HCT116 (cell line): ENCODE data around the gene CAST. TPM values are rescaled to one million over a fixed set of nuclear protein-coding genes. Genes with fewer than 3 reads are reported as not detected.

Source experiments
- ATAC-seq: fragments of 200-7000 bp; cut with Tn5 transposase; 2 replicates; pipeline ENCODE4 v1.9.1; 2020; ENCODE audit warnings: mild to moderate bottlenecking, moderate library complexity
- BruUV-seq: library from RNA; stranded (reverse); fragments of 400-500 nt; replicated peaks from 2 replicates; lab custom pipeline; 2021; lab: Mats Ljungman, UMichigan
- CTCF ChIA-PET: fragments of 300-600 bp; sonication (Branson Sonifier 250); formaldehyde crosslinking; loops from one replicate; lab custom pipeline; 2021; ENCODE audit warnings: antibody characterized with exemption; lab: Charles Lee
- POLR2A ChIA-PET: fragments of 300-600, 350-600 bp; sonication (Branson Sonifier 250); formaldehyde crosslinking; loops from one replicate; lab custom pipeline; 2021; ENCODE audit warnings: antibody characterized with exemption; lab: Charles Lee
- RAD21 ChIA-PET, 2 experiments: fragments of 300-600 bp; sonication (Branson Sonifier 250); formaldehyde crosslinking; loops; one replicate each; lab custom pipeline; 2023; ENCODE audit warnings: low total read pairs in 2 of 2; ENCODE audit not compliant: uncharacterized antibody in 2 of 2, unreplicated experiment in 2 of 2, low non-redundant PET in 1 of 2; lab: Charles Lee
- DNase-seq: peaks from one replicate; pipeline ENCODE4 v3.0.0-alpha.2; 2010; ENCODE audit warnings: low read depth, low spot score
- H2AFZ ChIP-seq: fragments of 200-600 bp; shearing (Covaris generic), sonication (generic); 2 replicates; pipeline ENCODE4 v1.6.1; 2017; ENCODE audit warnings: low read depth, mixed run types, mixed read lengths, antibody characterized with exemption, low read length; ENCODE audit not compliant: poor library complexity, severe bottlenecking
- H3K27ac ChIP-seq: 2 replicates; pipeline ENCODE4 v1.5.1; 2012; ENCODE audit warnings: low read depth, low read length
- H3K27me3 ChIP-seq: fragments of 200-600 bp; sonication (generic); 2 replicates; pipeline ENCODE4 v1.6.1; 2016; ENCODE audit warnings: mixed run types, low read length, mixed read lengths; ENCODE audit not compliant: insufficient read depth
- H3K36me3 ChIP-seq, 2 experiments: fragments of 200-500 bp in 1 of 2; fragments of 200-600 bp in 1 of 2; sonication (Bioruptor generic) in 1 of 2; sonication (generic) in 1 of 2; 2 replicates each; pipeline versions ENCODE4 v1.5.1 to v1.6.1; 2014 to 2016; ENCODE audit warnings: low read length in 2 of 2, inconsistent platforms in 1 of 2, mixed read lengths in 1 of 2, mixed run types in 1 of 2; ENCODE audit not compliant: insufficient read depth in 2 of 2, control insufficient read depth in 1 of 2
- H3K4me1 ChIP-seq, 2 experiments: fragments of 200-600 bp in 1 of 2; sonication (generic) in 1 of 2; 2 replicates each; pipeline versions ENCODE4 v1.5.1 to v1.6.1; 2012 to 2017; ENCODE audit warnings: low read length in 2 of 2, inconsistent platforms in 1 of 2, mild to moderate bottlenecking in 1 of 2, mixed read lengths in 1 of 2, mixed run types in 1 of 2, moderate library complexity in 1 of 2; ENCODE audit not compliant: insufficient read depth in 2 of 2, control insufficient read depth in 1 of 2
- H3K4me2 ChIP-seq: fragments of 200-600 bp; sonication (generic); 2 replicates; pipeline ENCODE4 v1.6.1; 2017; ENCODE audit warnings: mixed run types, low read length, mixed read lengths
- H3K4me3 ChIP-seq, 2 experiments: fragments of 200-600 bp in 1 of 2; sonication (generic) in 1 of 2; replicated peaks in 1 of 2; 2 replicates each; pipeline ENCODE4 v1.5.1; 2011 to 2016; ENCODE audit warnings: low read length in 2 of 2, control low read depth in 1 of 2, low read depth in 1 of 2, mild to moderate bottlenecking in 1 of 2, mixed read lengths in 1 of 2, mixed run types in 1 of 2
- H3K79me2 ChIP-seq: fragments of 200-600 bp; sonication (generic); 2 replicates; pipeline ENCODE4 v1.6.1; 2017; ENCODE audit warnings: mild to moderate bottlenecking, mixed run types, low read length, moderate library complexity, mixed read lengths; ENCODE audit not compliant: insufficient read depth
- H3K9ac ChIP-seq: fragments of 200-600 bp; sonication (generic); 2 replicates; pipeline ENCODE4 v1.6.1; 2016; ENCODE audit warnings: low read length, mixed read lengths
- H3K9me2 ChIP-seq: fragments of 200-600 bp; sonication (generic), shearing (Covaris generic); 2 replicates; pipeline ENCODE4 v1.6.1; 2017; ENCODE audit warnings: mixed run types, mild to moderate bottlenecking, moderate library complexity; ENCODE audit not compliant: insufficient read depth
- H3K9me3 ChIP-seq, 2 experiments: fragments of 200-500 bp in 1 of 2; fragments of 200-600 bp in 1 of 2; sonication (Bioruptor generic) in 1 of 2; sonication (generic) in 1 of 2; 2 replicates each; pipeline ENCODE4 v1.6.1; 2014 to 2017; ENCODE audit warnings: low read length in 2 of 2, mixed read lengths in 2 of 2, inconsistent platforms in 1 of 2, low read depth in 1 of 2, mild to moderate bottlenecking in 1 of 2, mixed run types in 1 of 2, moderate library complexity in 1 of 2; ENCODE audit not compliant: control insufficient read depth in 1 of 2, insufficient read depth in 1 of 2
- H4K20me1 ChIP-seq: fragments of 200-600 bp; sonication (generic), shearing (Covaris generic); 2 replicates; pipeline ENCODE4 v1.6.1; 2017; ENCODE audit warnings: mixed run types, mild to moderate bottlenecking, moderate library complexity; ENCODE audit not compliant: insufficient read depth
- CBX3 ChIP-seq: IDR thresholded peaks from 2 replicates; pipeline ENCODE4 v1.6.1; 2012; ENCODE audit warnings: low read depth
- ELF1 ChIP-seq: IDR thresholded peaks from 2 replicates; pipeline ENCODE4 v1.6.1; 2012; ENCODE audit warnings: low read depth, borderline replicate concordance
- EZH2 ChIP-seq: fragments of 200-600 bp; sonication (generic); IDR thresholded peaks from 2 replicates; pipeline ENCODE4 v1.6.1; 2017; ENCODE audit warnings: antibody characterized with exemption, mixed run types
- JUND ChIP-seq: IDR thresholded peaks from 2 replicates; pipeline ENCODE4 v1.6.1; 2012
- MAX ChIP-seq: IDR thresholded peaks from 2 replicates; pipeline ENCODE4 v1.6.1; 2012
- POLR2AphosphoS5 ChIP-seq: IDR thresholded peaks from 2 replicates; pipeline ENCODE4 v1.6.1; 2011; ENCODE audit warnings: mild to moderate bottlenecking, low read depth, low read length, moderate library complexity
- RAD21 ChIP-seq: IDR thresholded peaks from 2 replicates; pipeline ENCODE4 v1.6.1; 2012; ENCODE audit warnings: low read depth, mild to moderate bottlenecking
- SIN3A ChIP-seq: IDR thresholded peaks from 2 replicates; pipeline ENCODE4 v1.6.1; 2012; ENCODE audit warnings: low read depth
- SP1 ChIP-seq: IDR thresholded peaks from 2 replicates; pipeline ENCODE4 v1.6.1; 2012; ENCODE audit warnings: low read depth
- SRF ChIP-seq: IDR thresholded peaks from 2 replicates; pipeline ENCODE4 v1.6.1; 2012; ENCODE audit warnings: low read depth
- TCF7L2 ChIP-seq: IDR thresholded peaks from 2 replicates; pipeline ENCODE4 v1.7.0; 2011; ENCODE audit warnings: borderline replicate concordance, inconsistent platforms; ENCODE audit not compliant: insufficient read depth, insufficient read length; ENCODE audit errors: extremely low read depth
- YY1 ChIP-seq: IDR thresholded peaks from 2 replicates; pipeline ENCODE4 v1.6.1; 2011; ENCODE audit warnings: low read length, low read depth, moderate library complexity, mild to moderate bottlenecking; ENCODE audit not compliant: insufficient replicate concordance; ENCODE audit errors: extremely low read depth
- ZFX ChIP-seq: fragments of 450-650 bp; IDR thresholded peaks from 2 replicates; pipeline ENCODE4 v1.6.1; 2017
- ZNF274 ChIP-seq: fragments of 200-500 bp; sonication (Bioruptor generic); IDR thresholded peaks from 2 replicates; pipeline ENCODE4 v1.6.1; 2014; ENCODE audit warnings: mild to moderate bottlenecking, low read depth, low read length, inconsistent platforms
- intact Hi-C: fragments of 100-400 bp; cut with micrococcal nuclease; formaldehyde crosslinking; loops from 2 replicates; pipeline ENCODE4 v1.10.0; 2022
- total RNA-seq: library from RNA; stranded (reverse); gene quantifications from one replicate; pipeline ENCODE4 v1.2.1, GENCODE V29; 2021; ENCODE audit not compliant: unreplicated experiment
- TF ChIP-seq, protein P1 (sequence below), 3 experiments: fragments of 200-600 bp in 1 of 3; sonication (generic) in 1 of 3; IDR thresholded peaks in 2 of 3; conservative IDR thresholded peaks in 1 of 3; 2 replicates each; pipeline ENCODE4 v1.5.1; 2012 to 2017; ENCODE audit warnings: low read depth in 2 of 3, low read length in 2 of 3, antibody characterized with exemption in 1 of 3, borderline replicate concordance in 1 of 3, control low read depth in 1 of 3, mild to moderate bottlenecking in 1 of 3, mixed read lengths in 1 of 3, mixed run types in 1 of 3, moderate library complexity in 1 of 3; ENCODE audit not compliant: insufficient read depth in 1 of 3
- TF ChIP-seq, protein P2 (sequence below): IDR thresholded peaks from 2 replicates; pipeline ENCODE4 v1.6.1; 2012
- TF ChIP-seq, protein P3 (sequence below): IDR thresholded peaks from 2 replicates; pipeline ENCODE4 v1.6.1; 2011; ENCODE audit warnings: mild to moderate bottlenecking, low read length, moderate library complexity; ENCODE audit not compliant: insufficient replicate concordance; ENCODE audit errors: extremely low read depth

The CAST gene
- total RNA-seq, 1 experiment from 2014 or later = 142 TPM

- CTCF ChIA-PET = no interaction called here
Observed at GRCh38 chr5:96642281-96642640, 19.9 kb upstream of the CAST start.

More at GRCh38 chr5:96642281-96642640, 19.9 kb upstream of the CAST start:
- Histone ChIP-seq H3K79me2 (no peaks in the 10 kb centered on the region), H2AFZ (no peak overlapping the region), H4K20me1 (no peaks in the 10 kb centered on the region), H3K4me1 (no peaks in the 10 kb centered on the region), H3K4me3 (no peak overlapping the region), H3K36me3 (no peaks in the 10 kb centered on the region), H3K9me3 (no peaks in the 10 kb centered on the region), H3K9me2 (no peaks in the 10 kb centered on the region), H3K9ac (no peak overlapping the region), H3K27ac (no peak overlapping the region), H3K4me2 (no peak overlapping the region), H3K27me3 (no peaks in the 10 kb centered on the region)
- intact Hi-C loops = no loop called here
- ChIA-PET RAD21 (no interaction called here), POLR2A (no interaction called here)
- ATAC-seq (no peak), DNase-seq (no peak)
- TF ChIP-seq CBX3 = no peak
- TF ChIP-seq, protein P1, sequence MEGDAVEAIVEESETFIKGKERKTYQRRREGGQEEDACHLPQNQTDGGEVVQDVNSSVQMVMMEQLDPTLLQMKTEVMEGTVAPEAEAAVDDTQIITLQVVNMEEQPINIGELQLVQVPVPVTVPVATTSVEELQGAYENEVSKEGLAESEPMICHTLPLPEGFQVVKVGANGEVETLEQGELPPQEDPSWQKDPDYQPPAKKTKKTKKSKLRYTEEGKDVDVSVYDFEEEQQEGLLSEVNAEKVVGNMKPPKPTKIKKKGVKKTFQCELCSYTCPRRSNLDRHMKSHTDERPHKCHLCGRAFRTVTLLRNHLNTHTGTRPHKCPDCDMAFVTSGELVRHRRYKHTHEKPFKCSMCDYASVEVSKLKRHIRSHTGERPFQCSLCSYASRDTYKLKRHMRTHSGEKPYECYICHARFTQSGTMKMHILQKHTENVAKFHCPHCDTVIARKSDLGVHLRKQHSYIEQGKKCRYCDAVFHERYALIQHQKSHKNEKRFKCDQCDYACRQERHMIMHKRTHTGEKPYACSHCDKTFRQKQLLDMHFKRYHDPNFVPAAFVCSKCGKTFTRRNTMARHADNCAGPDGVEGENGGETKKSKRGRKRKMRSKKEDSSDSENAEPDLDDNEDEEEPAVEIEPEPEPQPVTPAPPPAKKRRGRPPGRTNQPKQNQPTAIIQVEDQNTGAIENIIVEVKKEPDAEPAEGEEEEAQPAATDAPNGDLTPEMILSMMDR (IDR thresholded peaks at IDR 0.05 in 2 of 3, conservative IDR thresholded peaks at IDR 0.05 in 1 of 3; ENCODE audit: borderline replicate concordance in 1 of 3, insufficient read depth in 1 of 3, low read depth in 2 of 3, low read length in 2 of 3) = no peak
- TF ChIP-seq ZFX = no peak
- TF ChIP-seq ELF1 = no peak
- TF ChIP-seq SIN3A = no peak
- TF ChIP-seq, protein P2, sequence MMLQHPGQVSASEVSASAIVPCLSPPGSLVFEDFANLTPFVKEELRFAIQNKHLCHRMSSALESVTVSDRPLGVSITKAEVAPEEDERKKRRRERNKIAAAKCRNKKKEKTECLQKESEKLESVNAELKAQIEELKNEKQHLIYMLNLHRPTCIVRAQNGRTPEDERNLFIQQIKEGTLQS = no peak
- no peak for TF ChIP-seq ZNF274
- TF ChIP-seq MAX = no peak
- TF ChIP-seq POLR2AphosphoS5 = no peak
- no peak for TF ChIP-seq EZH2
- no peak for TF ChIP-seq RAD21
- TF ChIP-seq YY1 = no peak
- TF ChIP-seq, protein P3, sequence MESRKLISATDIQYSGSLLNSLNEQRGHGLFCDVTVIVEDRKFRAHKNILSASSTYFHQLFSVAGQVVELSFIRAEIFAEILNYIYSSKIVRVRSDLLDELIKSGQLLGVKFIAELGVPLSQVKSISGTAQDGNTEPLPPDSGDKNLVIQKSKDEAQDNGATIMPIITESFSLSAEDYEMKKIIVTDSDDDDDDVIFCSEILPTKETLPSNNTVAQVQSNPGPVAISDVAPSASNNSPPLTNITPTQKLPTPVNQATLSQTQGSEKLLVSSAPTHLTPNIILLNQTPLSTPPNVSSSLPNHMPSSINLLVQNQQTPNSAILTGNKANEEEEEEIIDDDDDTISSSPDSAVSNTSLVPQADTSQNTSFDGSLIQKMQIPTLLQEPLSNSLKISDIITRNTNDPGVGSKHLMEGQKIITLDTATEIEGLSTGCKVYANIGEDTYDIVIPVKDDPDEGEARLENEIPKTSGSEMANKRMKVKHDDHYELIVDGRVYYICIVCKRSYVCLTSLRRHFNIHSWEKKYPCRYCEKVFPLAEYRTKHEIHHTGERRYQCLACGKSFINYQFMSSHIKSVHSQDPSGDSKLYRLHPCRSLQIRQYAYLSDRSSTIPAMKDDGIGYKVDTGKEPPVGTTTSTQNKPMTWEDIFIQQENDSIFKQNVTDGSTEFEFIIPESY = no peak
- no peak for TF ChIP-seq TCF7L2
- TF ChIP-seq SP1 = no peak
- no peak for TF ChIP-seq JUND
- TF ChIP-seq SRF = no peak
- no TSS peak for BruUV-seq
